Measurements from ENCODE around the gene GDF15.
A peak's percentile ranks its signal among the peaks of the same experiment; 100 is the strongest.

Gene GDF15

GRCh38 chr19:18433735-18434398 is 47.9 kb downstream of the GDF15 start:
- peak overlapping the region; percentile 24 for H3K4me3 Mint-ChIP-seq

GRCh38 chr19:18434411-18435175 is 48.6 kb downstream of the GDF15 start:
- DNase-seq (no peak), ATAC-seq (no peak)
- Mint-ChIP-seq H3K36me3 (ENCODE audit: low read depth) (peaks cover 3% of the 10 kb centered on the region), H3K4me3 (peak overlapping the region; percentile 24), H3K27me3 (no peaks in the 10 kb centered on the region), H3K27ac (no peak overlapping the region), H3K9me3 (no peaks in the 10 kb centered on the region), H3K4me1 (peaks cover 27% of the 10 kb centered on the region)

More at GRCh38 chr19:18433735-18434398, 47.9 kb downstream of the GDF15 start:
- Mint-ChIP-seq H3K27me3 (no peaks in the 10 kb centered on the region), H3K36me3 (ENCODE audit: low read depth) (peaks cover 3% of the 10 kb centered on the region), H3K4me1 (peaks cover 31% of the 10 kb centered on the region), H3K9me3 (no peaks in the 10 kb centered on the region), H3K27ac (no peak overlapping the region)
- DNase-seq (no peak), ATAC-seq (no peak)

GRCh38 chr19:18435178-18435841 is 49.4 kb downstream of the GDF15 start:
- peaks cover 22% of the 10 kb centered on the region for H3K4me1 Mint-ChIP-seq
- ATAC-seq: no peak
- peaks cover 3% of the 10 kb centered on the region for H3K36me3 Mint-ChIP-seq (ENCODE audit: low read depth)
- H3K4me3 Mint-ChIP-seq: no peak overlapping the region
- H3K27me3 Mint-ChIP-seq: no peaks in the 10 kb centered on the region
- DNase-seq: no peak
- no peaks in the 10 kb centered on the region for H3K9me3 Mint-ChIP-seq
- no peak overlapping the region for H3K27ac Mint-ChIP-seq

- Mint-ChIP-seq H3K9me3 (no peaks in the 10 kb centered on the region), H3K27me3 (no peaks in the 10 kb centered on the region), H3K36me3 (ENCODE audit: low read depth) (peaks cover 3% of the 10 kb centered on the region), H3K4me3 (peak overlapping the region; percentile 62), H3K27ac (peak overlapping the region; percentile 68), H3K4me1 (peaks cover 20% of the 10 kb centered on the region)
- ATAC-seq (no peak), DNase-seq (no peak)
These were observed 50.1 kb downstream of the GDF15 start for GRCh38 chr19:18435842-18436670.

GRCh38 chr19:18436671-18437490 is 50.9 kb downstream of the GDF15 start:
- Mint-ChIP-seq H3K4me1 (peaks cover 20% of the 10 kb centered on the region), H3K27me3 (no peaks in the 10 kb centered on the region), H3K36me3 (ENCODE audit: low read depth) (peaks cover 3% of the 10 kb centered on the region), H3K4me3 (peak overlapping the region; percentile 62), H3K27ac (peak overlapping the region; percentile 68), H3K9me3 (no peaks in the 10 kb centered on the region)
- DNase-seq: peak; percentile 83
- ATAC-seq: peak; percentile 57

DNA sequence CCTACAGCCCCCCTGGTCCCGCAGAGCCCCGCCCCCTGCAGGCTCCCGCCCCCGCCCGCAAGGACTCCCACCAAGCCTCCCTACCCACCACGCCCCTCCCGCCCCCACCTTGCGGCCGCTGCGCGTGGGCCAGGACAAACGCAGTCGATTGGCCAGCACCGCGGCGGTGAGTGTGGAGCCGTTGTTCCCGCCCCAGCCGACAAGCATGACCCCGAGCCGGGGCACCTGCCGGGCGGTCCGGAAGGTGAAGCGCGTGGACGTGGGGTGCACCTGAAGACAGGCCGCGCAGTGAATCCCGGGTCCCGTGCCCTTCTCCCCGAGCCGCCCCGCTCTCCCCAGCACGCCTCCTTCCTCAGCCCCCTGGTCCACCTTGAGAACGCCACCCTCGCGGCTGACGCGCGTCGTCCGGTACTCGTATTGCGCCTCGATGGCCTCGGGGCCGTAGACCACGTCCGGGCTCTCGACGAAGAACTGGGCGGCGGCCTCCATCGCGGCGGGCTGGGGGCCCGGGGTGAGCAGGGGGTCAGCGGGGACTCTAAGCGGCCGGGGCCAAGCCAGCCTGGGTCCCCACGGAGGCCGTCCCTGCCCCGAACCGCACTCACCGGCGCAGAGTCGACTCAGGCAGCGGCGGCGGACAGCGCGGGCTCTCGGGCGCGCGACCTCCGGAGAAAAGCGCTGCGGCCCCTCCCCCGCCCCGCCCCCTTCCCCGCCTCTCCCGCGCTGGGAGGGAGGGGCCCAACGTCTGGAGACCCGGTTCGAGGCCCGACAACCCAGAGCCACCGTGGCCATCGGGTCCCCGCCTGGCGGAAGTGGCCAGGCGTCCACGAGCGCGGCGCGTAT is 51.8 kb downstream of the GDF15 start, which contains the start of gene ISYNA1:
Gene ISYNA1, minus strand, starts transcription at position 643 of the 840 bp plus-strand sequence. Its CDS starts 154 bp downstream, at position 489.
- peak; percentile 56 for DNase-seq
- no peaks in the 10 kb centered on the region for H3K27me3 Mint-ChIP-seq
- no peak within 1 kb of the TSS for H3K27ac Mint-ChIP-seq
- ATAC-seq: peak; percentile 4
- peaks cover 21% of the 10 kb centered on the region for H3K4me1 Mint-ChIP-seq
- peak within 1 kb of the TSS; percentile 60 for H3K4me3 Mint-ChIP-seq
- peaks cover 5% of the 10 kb centered on the region for H3K9me3 Mint-ChIP-seq
- H3K36me3 Mint-ChIP-seq (ENCODE audit: low read depth): peaks cover 4% of the 10 kb centered on the region

DNA sequence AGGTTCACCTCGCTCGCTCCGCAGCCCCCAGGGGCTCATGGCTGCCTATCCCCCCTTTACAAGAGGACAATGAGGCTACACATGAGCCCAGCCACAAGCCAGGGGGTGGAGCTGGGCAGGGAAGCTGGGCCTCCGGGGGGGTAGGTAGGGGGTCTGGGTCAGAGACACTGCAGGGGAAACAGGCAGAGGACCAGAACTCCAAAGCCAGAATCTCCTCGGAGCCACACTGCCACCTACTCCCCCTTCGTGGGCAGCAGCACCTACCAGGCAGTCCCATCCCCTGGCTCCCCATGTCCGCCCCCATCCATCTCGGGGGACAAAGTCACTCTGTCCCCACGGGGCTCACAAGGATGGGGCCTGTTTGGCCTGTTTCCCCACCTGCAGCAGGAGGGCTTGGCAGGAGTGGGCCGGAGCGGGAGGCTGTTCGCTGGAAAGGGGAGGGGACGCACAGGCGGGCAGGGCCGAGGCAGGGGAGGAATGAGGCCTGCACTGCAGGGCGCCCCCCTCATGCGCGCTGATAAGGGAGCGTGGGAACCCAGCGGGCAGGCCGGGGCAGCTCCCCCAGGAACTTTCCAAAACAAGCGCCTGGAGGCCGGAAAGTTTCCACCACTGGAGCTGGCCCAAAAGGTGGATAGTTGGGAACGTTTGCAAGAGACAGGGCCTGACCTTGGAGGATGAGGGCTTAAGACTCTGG is 52.5 kb downstream of the GDF15 start:
- Mint-ChIP-seq H3K9me3 (peaks cover 5% of the 10 kb centered on the region), H3K27ac (no peak overlapping the region), H3K36me3 (ENCODE audit: low read depth) (peaks cover 8% of the 10 kb centered on the region), H3K27me3 (no peaks in the 10 kb centered on the region), H3K4me1 (peaks cover 22% of the 10 kb centered on the region), H3K4me3 (no peak overlapping the region)
- DNase-seq (no peak), ATAC-seq (no peak)

Measured in activated naive CD8-positive, alpha-beta T cell treated with anti-CD3 and anti-CD28 coated beads, Interleukin-2, amount 50 U/mL, for 24 hours (primary cell).